ENCODE results near the gene SLN. TPM values are rescaled to one million over a fixed set of nuclear protein-coding genes. Genes with fewer than 3 reads are reported as not detected.
"Not testable (repeated sequence)": the region's sequence is repeated elsewhere in the genome, so short reads cannot be mapped to it uniquely, and the experiment has no call there.

SLN gene
- under 1 TPM; 0.18 to 0.37 (median 0.30) TPM for polyA plus RNA-seq (ENCODE audit: insufficient read length in 3 of 3)

GRCh38 chr11:107711861-107712755 is at the start of gene SLN:
TSS of gene SLN (minus strand) at chr11:107712056.
- no peak for DNase-seq (ENCODE audit: low read depth in 3 of 3, low spot score in 2 of 3)

GRCh38 chr11:107758719-107759355 is 47.0 kb upstream of the SLN start:
- DNase-seq (ENCODE audit: low read depth in 3 of 3, low spot score in 2 of 3), result not testable (repeated sequence)

- no peak for DNase-seq (ENCODE audit: low read depth in 3 of 3, low spot score in 2 of 3)
Observed at GRCh38 chr11:107757661-107758060, 45.8 kb upstream of the SLN start.

GRCh38 chr11:107756553-107756952 is 44.7 kb upstream of the SLN start:
- no peak for DNase-seq (ENCODE audit: low read depth in 3 of 3, low spot score in 2 of 3)

GRCh38 chr11:107752949-107753822 is 41.3 kb upstream of the SLN start:
- DNase-seq (ENCODE audit: low read depth in 3 of 3, low spot score in 2 of 3), result no peak

GRCh38 chr11:107752508-107752907 is 40.7 kb upstream of the SLN start:
- no peak for DNase-seq (ENCODE audit: low read depth in 3 of 3, low spot score in 2 of 3)

- no peak for DNase-seq (ENCODE audit: low read depth in 3 of 3, low spot score in 2 of 3)
Observed at GRCh38 chr11:107751082-107751481, 39.2 kb upstream of the SLN start.

GRCh38 chr11:107750313-107750712 is 38.5 kb upstream of the SLN start:
- DNase-seq (ENCODE audit: low read depth in 3 of 3, low spot score in 2 of 3), result no peak

- DNase-seq (ENCODE audit: low read depth in 3 of 3, low spot score in 2 of 3), result no peak
Observed at GRCh38 chr11:107747622-107748021, 35.8 kb upstream of the SLN start.

GRCh38 chr11:107744736-107745135 is 32.9 kb upstream of the SLN start:
- no peak for DNase-seq (ENCODE audit: low read depth in 3 of 3, low spot score in 2 of 3)

- no peak for DNase-seq (ENCODE audit: low read depth in 3 of 3, low spot score in 2 of 3)
Observed at GRCh38 chr11:107743191-107743590, 31.3 kb upstream of the SLN start.

GRCh38 chr11:107741044-107741823 is 29.4 kb upstream of the SLN start:
- no peak for DNase-seq (ENCODE audit: low read depth in 3 of 3, low spot score in 2 of 3)

- DNase-seq (ENCODE audit: low read depth in 3 of 3, low spot score in 2 of 3), result no peak
Observed at GRCh38 chr11:107740271-107740670, 28.4 kb upstream of the SLN start.

- no peak for DNase-seq (ENCODE audit: low read depth in 3 of 3, low spot score in 2 of 3)
Observed at GRCh38 chr11:107736546-107736945, 24.7 kb upstream of the SLN start.

GRCh38 chr11:107733518-107733917 is 21.7 kb upstream of the SLN start:
- no peak for DNase-seq (ENCODE audit: low read depth in 3 of 3, low spot score in 2 of 3)

- no peak for DNase-seq (ENCODE audit: low read depth in 3 of 3, low spot score in 2 of 3)
Observed at GRCh38 chr11:107732689-107733051, 20.8 kb upstream of the SLN start.

GRCh38 chr11:107731941-107732688 is 20.3 kb upstream of the SLN start:
- DNase-seq (ENCODE audit: low read depth in 3 of 3, low spot score in 2 of 3), result no peak

- no peak for DNase-seq (ENCODE audit: low read depth in 3 of 3, low spot score in 2 of 3)
Observed at GRCh38 chr11:107722662-107723061, 10.8 kb upstream of the SLN start.

GRCh38 chr11:107721207-107721606 is 9.4 kb upstream of the SLN start:
- no peak for DNase-seq (ENCODE audit: low read depth in 3 of 3, low spot score in 2 of 3)

Measured in right renal cortex interstitium (tissue), 3 donors.